K562 (cell line): ENCODE data around the gene SHB. TPM values are rescaled to one million over a fixed set of nuclear protein-coding genes. Genes with fewer than 3 reads are reported as not detected.

Experiments
- BDP1 ChIP-seq: IDR thresholded peaks from 3 replicates; pipeline ENCODE4 v1.6.1; 2011; ENCODE audit not compliant: insufficient read length, insufficient read depth
- BHLHE40 ChIP-seq: IDR thresholded peaks from 2 replicates; pipeline ENCODE4 v1.6.1; 2011; ENCODE audit warnings: low read length, improper control_type of control experiment
- DIDO1 ChIP-seq: fragments of 450-650 bp; IDR thresholded peaks from 2 replicates; pipeline ENCODE4 v1.6.1; 2016; ENCODE audit warnings: low read depth, missing biosample characterization, missing genetic modification characterization
- HMGXB4 ChIP-seq: sonication (generic); formaldehyde crosslinking; IDR thresholded peaks from 2 replicates; pipeline ENCODE4 v1.8.1; 2023; ENCODE audit warnings: mild to moderate bottlenecking, missing genetic modification reagents
- KDM2B ChIP-seq: fragments of 250-450 bp; sonication (Bioruptor Pico); IDR thresholded peaks from 2 replicates; pipeline ENCODE4 v1.8.0; 2021; ENCODE audit warnings: mild to moderate bottlenecking, moderate library complexity
- NFATC3 ChIP-seq: fragments of 450-650 bp; IDR thresholded peaks from 2 replicates; pipeline ENCODE4 v1.6.1; 2017; ENCODE audit warnings: mild to moderate bottlenecking
- POLR2G ChIP-seq: fragments of 200-400 bp; formaldehyde crosslinking; IDR thresholded peaks from 2 replicates; pipeline ENCODE4 v1.6.1; 2017; ENCODE audit warnings: low read depth, mild to moderate bottlenecking, antibody characterized with exemption, low read length, moderate library complexity
- POU5F1 ChIP-seq: fragments of 150-350 bp; IDR thresholded peaks from 2 replicates; pipeline ENCODE4 v1.6.1; 2014; ENCODE audit warnings: borderline replicate concordance, low read length, low read depth, mild to moderate bottlenecking; ENCODE audit not compliant: partially characterized antibody
- RBM25 ChIP-seq: fragments of 200-400 bp; formaldehyde crosslinking; IDR thresholded peaks from 2 replicates; pipeline ENCODE4 v1.6.1; 2018; ENCODE audit warnings: low read length, low read depth, moderate library complexity; ENCODE audit not compliant: severe bottlenecking
- RNF219 ChIP-seq: fragments of 250-450 bp; sonication (Bioruptor Pico); IDR thresholded peaks from 2 replicates; pipeline ENCODE4 v1.5.0; 2022; ENCODE audit warnings: mild to moderate bottlenecking
- SRSF3 ChIP-seq: fragments of 200-400 bp; formaldehyde crosslinking; IDR thresholded peaks from 2 replicates; pipeline ENCODE4 v1.6.1; 2016; ENCODE audit warnings: mild to moderate bottlenecking, low read length, moderate library complexity; ENCODE audit not compliant: insufficient read depth
- STAT6 ChIP-seq: sonication (generic); formaldehyde crosslinking; IDR thresholded peaks from 2 replicates; pipeline ENCODE4 v1.8.1; 2023; ENCODE audit warnings: mild to moderate bottlenecking, missing genetic modification reagents
- TEAD2 ChIP-seq: fragments of 450-650 bp; IDR thresholded peaks from 2 replicates; pipeline ENCODE4 v1.6.1; 2016; ENCODE audit warnings: missing genetic modification characterization, control low read depth, missing compliant biosample characterization
- ZBTB11 ChIP-seq, 3 experiments: fragments of 200-800 bp in 1 of 3; fragments of 250-450 bp in 1 of 3; fragments of 450-650 bp in 1 of 3; sonication (Bioruptor Pico) in 1 of 3; sonication (Bioruptor generic) in 1 of 3; formaldehyde crosslinking in 1 of 3; IDR thresholded peaks; 2 replicates each; pipeline versions ENCODE4 v1.6.1 to v1.8.0; 2016 to 2022; ENCODE audit warnings: mild to moderate bottlenecking in 2 of 3, missing genetic modification characterization in 2 of 3, missing compliant biosample characterization in 1 of 3, moderate library complexity in 1 of 3
- ZNF134 ChIP-seq: fragments of 250-450 bp; sonication (Bioruptor Pico); conservative IDR thresholded peaks from 2 replicates; pipeline ENCODE4 v1.4.0; 2020
- ZNF778 ChIP-seq: fragments of 450-650 bp; formaldehyde crosslinking; IDR thresholded peaks from 2 replicates; pipeline ENCODE4 v1.4.0; 2020; ENCODE audit warnings: mild to moderate bottlenecking, moderate library complexity
- polyA plus RNA-seq, 8 experiments: library from polyadenylated mRNA; depleted of rRNA in 4 of 8; stranded (reverse) in 5 of 8; unstranded in 3 of 8; fragments of >200 nt; fragmentation: Nextera tagmentation in 2 of 8; fragmentation: Illumina TruSeq in 1 of 8; extraction: Ambion mirVana in 2 of 8; extraction: Trizol in 1 of 8; gene quantifications; 2 replicates each; pipeline versions ENCODE4 v1.2.1 to v1.2.3, GENCODE V29; 2011 to 2014; ENCODE audit warnings: inconsistent platforms in 1 of 8, missing spikeins in 1 of 8
- total RNA-seq, 7 experiments: library from RNA; depleted of rRNA in 6 of 7; stranded (reverse); fragments of >200 nt in 6 of 7; fragmentation: Illumina TruSeq in 2 of 7; extraction: Trizol in 2 of 7; gene quantifications; 2 replicates each; pipeline versions ENCODE4 v1.2.1 to v1.2.3, GENCODE V29; 2011 to 2021; ENCODE audit warnings: low replicate concordance in 1 of 7

SHB gene
- total and polyA plus RNA-seq, 9 of the 15 experiments (the other 6 are each of a cell fraction or from before 2014, with no cell fraction given), result 0.78 to 16.0 (median 5.3) TPM

GRCh38 chr9:38039090-38039906, 29.7 kb downstream of the SHB start (continued):
- no peak for TF ChIP-seq HMGXB4 (CRISPR knock-in tag)
- TF ChIP-seq STAT6 (CRISPR knock-in tag), result no peak
- no peak for TF ChIP-seq TEAD2
- no peak for TF ChIP-seq NFATC3
- no peak for TF ChIP-seq RBM25
- no peak for TF ChIP-seq RNF219 (CRISPR knock-in tag)
- 0 out of 6 replicates have a peak, but pooled peaks of 2 of the 3 experiments have one; percentile 12 to 17 for TF ChIP-seq ZBTB11 (CRISPR knock-in tag; IDR thresholded peaks at IDR 0.05)
- no peak for TF ChIP-seq ZNF134 (CRISPR knock-in tag)
- peak; percentile 0; the same call in 1 of the 2 replicates for TF ChIP-seq BHLHE40
- TF ChIP-seq POU5F1, result no peak
- TF ChIP-seq POLR2G, result peak; percentile 75
- TF ChIP-seq DIDO1 (tag), result 0 out of 2 replicates have a peak, but pooled peaks have one; percentile 17
- TF ChIP-seq KDM2B (CRISPR knock-in tag), result 0 out of 2 replicates have a peak, but pooled peaks have one; percentile 61
- TF ChIP-seq SRSF3, result no peak
- no peak for TF ChIP-seq BDP1
- TF ChIP-seq ZNF778 (CRISPR knock-in tag), result no peak
